Measurements from ENCODE around the gene UBE2L3.
A peak's percentile ranks its signal among the peaks of the same experiment; 100 is the strongest.
"Not testable (repeated sequence)": the region's sequence is repeated elsewhere in the genome, so short reads cannot be mapped to it uniquely, and the experiment has no call there.

UBE2L3 gene

GRCh38 chr22:21602579-21602978 is 35.1 kb downstream of the UBE2L3 start:
- DNase-seq (ENCODE audit: low spot score), result no peak

- DNase-seq (ENCODE audit: low spot score), result no peak
These were observed 36.5 kb downstream of the UBE2L3 start for GRCh38 chr22:21603973-21604372.

- DNase-seq (ENCODE audit: low spot score), result no peak
These were observed 38.5 kb downstream of the UBE2L3 start for GRCh38 chr22:21605887-21606564.

GRCh38 chr22:21606775-21607174 is 39.3 kb downstream of the UBE2L3 start:
- DNase-seq (ENCODE audit: low spot score), result no peak

- not testable (repeated sequence) for DNase-seq (ENCODE audit: low spot score)
These were observed 42.1 kb downstream of the UBE2L3 start for GRCh38 chr22:21609556-21610157.

- DNase-seq (ENCODE audit: low spot score), result no peak
These were observed 43.9 kb downstream of the UBE2L3 start for GRCh38 chr22:21611210-21611977.

GRCh38 chr22:21612858-21613257 is 45.3 kb downstream of the UBE2L3 start:
- no peak for DNase-seq (ENCODE audit: low spot score)

GRCh38 chr22:21613553-21614233 is 46.2 kb downstream of the UBE2L3 start:
- DNase-seq (ENCODE audit: low spot score), result no peak

- no peak for DNase-seq (ENCODE audit: low spot score)
These were observed 48.2 kb downstream of the UBE2L3 start for GRCh38 chr22:21615731-21616130.

- DNase-seq (ENCODE audit: low spot score), result not testable (repeated sequence)
These were observed 49.8 kb downstream of the UBE2L3 start for GRCh38 chr22:21617337-21617736.

- no peak for DNase-seq (ENCODE audit: low spot score)
These were observed 53.5 kb downstream of the UBE2L3 start for GRCh38 chr22:21621025-21621424.

- no peak for DNase-seq (ENCODE audit: low spot score)
These were observed 54.8 kb downstream of the UBE2L3 start for GRCh38 chr22:21622011-21622918.

GRCh38 chr22:21622919-21623647 is 55.6 kb downstream of the UBE2L3 start:
- DNase-seq (ENCODE audit: low spot score), result peak; percentile 79

GRCh38 chr22:21623648-21623970 is 56.1 kb downstream of the UBE2L3 start:
- DNase-seq (ENCODE audit: low spot score), result no peak

GRCh38 chr22:21624120-21624879 is 56.8 kb downstream of the UBE2L3 start:
- no peak for DNase-seq (ENCODE audit: low spot score)

- DNase-seq (ENCODE audit: low spot score), result no peak
These were observed 57.6 kb downstream of the UBE2L3 start for GRCh38 chr22:21624880-21625791.

- no peak for DNase-seq (ENCODE audit: low spot score)
These were observed 58.7 kb downstream of the UBE2L3 start for GRCh38 chr22:21626073-21626734.

GRCh38 chr22:21626735-21627469 is 59.4 kb downstream of the UBE2L3 start:
- no peak for DNase-seq (ENCODE audit: low spot score)

All from pons (tissue), 1 donor.